DOHH2 (cell line): ENCODE measurements around the gene POLR3F.

Source experiments
- EZH2phosphoT487 ChIP-seq: fragments of 200-600 bp; sonication (generic); IDR thresholded peaks from 2 replicates; pipeline ENCODE4 v1.6.1; 2017; ENCODE audit warnings: borderline replicate concordance, mild to moderate bottlenecking, antibody characterized with exemption, low read length, moderate library complexity, mixed read lengths
- TF ChIP-seq, protein P1 (sequence below): fragments of 200-600 bp; sonication (generic); IDR thresholded peaks from one replicate; pipeline ENCODE4 v1.5.1; 2014; ENCODE audit warnings: antibody characterized with exemption, mild to moderate bottlenecking, low read depth, low read length; ENCODE audit not compliant: poor library complexity, severe bottlenecking

DNA sequence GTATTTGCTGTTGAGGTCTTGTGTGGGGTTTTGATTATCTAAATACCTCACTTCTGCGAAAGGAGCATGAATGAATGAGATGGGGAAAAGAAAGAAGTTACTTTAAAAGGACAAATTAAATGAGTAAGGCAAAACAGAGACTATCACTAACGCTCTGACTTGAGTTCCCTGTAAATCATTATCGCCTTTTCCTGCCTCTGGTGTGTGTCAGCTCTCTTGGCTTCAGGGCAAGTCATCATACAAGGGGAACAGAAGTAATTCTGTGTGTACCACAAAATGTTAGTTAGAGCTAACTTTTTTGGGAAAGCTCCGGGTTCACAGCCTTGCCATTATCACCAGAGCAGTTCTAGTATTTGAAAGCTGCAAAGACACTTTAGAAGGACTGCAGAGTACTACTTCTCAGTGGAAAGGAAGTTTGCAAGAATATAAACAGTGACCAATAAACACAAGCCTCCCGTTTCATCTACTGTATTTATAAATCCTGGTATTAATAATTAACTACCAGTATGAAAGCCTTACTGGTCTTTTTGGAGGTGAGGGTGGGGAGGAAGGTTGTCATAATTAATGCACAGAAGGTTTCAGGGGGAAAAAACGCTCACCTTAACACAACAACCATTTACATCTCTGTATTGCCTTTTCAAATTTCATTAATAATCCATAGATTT, 1.5 kb upstream of the POLR3F start:
- TF ChIP-seq, protein P1, sequence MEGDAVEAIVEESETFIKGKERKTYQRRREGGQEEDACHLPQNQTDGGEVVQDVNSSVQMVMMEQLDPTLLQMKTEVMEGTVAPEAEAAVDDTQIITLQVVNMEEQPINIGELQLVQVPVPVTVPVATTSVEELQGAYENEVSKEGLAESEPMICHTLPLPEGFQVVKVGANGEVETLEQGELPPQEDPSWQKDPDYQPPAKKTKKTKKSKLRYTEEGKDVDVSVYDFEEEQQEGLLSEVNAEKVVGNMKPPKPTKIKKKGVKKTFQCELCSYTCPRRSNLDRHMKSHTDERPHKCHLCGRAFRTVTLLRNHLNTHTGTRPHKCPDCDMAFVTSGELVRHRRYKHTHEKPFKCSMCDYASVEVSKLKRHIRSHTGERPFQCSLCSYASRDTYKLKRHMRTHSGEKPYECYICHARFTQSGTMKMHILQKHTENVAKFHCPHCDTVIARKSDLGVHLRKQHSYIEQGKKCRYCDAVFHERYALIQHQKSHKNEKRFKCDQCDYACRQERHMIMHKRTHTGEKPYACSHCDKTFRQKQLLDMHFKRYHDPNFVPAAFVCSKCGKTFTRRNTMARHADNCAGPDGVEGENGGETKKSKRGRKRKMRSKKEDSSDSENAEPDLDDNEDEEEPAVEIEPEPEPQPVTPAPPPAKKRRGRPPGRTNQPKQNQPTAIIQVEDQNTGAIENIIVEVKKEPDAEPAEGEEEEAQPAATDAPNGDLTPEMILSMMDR, result no peak
- TF ChIP-seq EZH2phosphoT487, result no peak
